IMR-90 (cell line): ENCODE data around the gene PPM1F. TPM values are rescaled to one million over a fixed set of nuclear protein-coding genes. Genes with fewer than 3 reads are reported as not detected.
"Not testable (repeated sequence)": the region's sequence is repeated elsewhere in the genome, so short reads cannot be mapped to it uniquely, and the experiment has no call there.

Experiments
- ATAC-seq: fragments of 200-7000 bp; cut with Tn5 transposase; 2 replicates; pipeline ENCODE4 v1.9.1; 2020; ENCODE audit warnings: low read depth, mild to moderate bottlenecking, moderate library complexity
- BruUV-seq: library from RNA; stranded (reverse); fragments of 400-500 nt; replicated peaks from 2 replicates; lab custom pipeline; 2021; lab: Mats Ljungman, UMichigan
- CTCF ChIA-PET: fragments of 300-600 bp; formaldehyde crosslinking; extraction: SDS; loops from one replicate; lab custom pipeline; 2021; ENCODE audit warnings: antibody characterized with exemption; lab: Yijun Ruan, JAX
- POLR2A ChIA-PET: fragments of 300-600 bp; sonication (Branson Sonifier 250); formaldehyde crosslinking; loops from one replicate; lab custom pipeline; 2022; ENCODE audit warnings: antibody characterized with exemption; ENCODE audit not compliant: unreplicated experiment; lab: Charles Lee
- DNase-seq: peaks from one replicate; pipeline ENCODE4 v3.0.0; 2013
- H2AFZ ChIP-seq: replicated peaks from 2 replicates; pipeline ENCODE3; 2013; ENCODE audit warnings: low read length, mild to moderate bottlenecking; ENCODE audit not compliant: poor library complexity
- H2AK5ac ChIP-seq: 2 replicates; pipeline ENCODE4 v1.6.1; 2013; ENCODE audit warnings: low read depth, low read length, inconsistent platforms
- H2AK9ac ChIP-seq: replicated peaks from 2 replicates; pipeline ENCODE3; 2013; ENCODE audit warnings: mild to moderate bottlenecking, low read depth, low read length, moderate library complexity; ENCODE audit not compliant: poor library complexity
- H2BK120ac ChIP-seq: 2 replicates; pipeline ENCODE4 v1.6.1; 2013; ENCODE audit warnings: low read depth, low read length, inconsistent platforms
- H2BK15ac ChIP-seq: 3 replicates; pipeline ENCODE4 v1.6.1; 2013; ENCODE audit warnings: low read depth, low read length, inconsistent platforms
- H2BK20ac ChIP-seq: 2 replicates; pipeline ENCODE4 v1.6.1; 2013; ENCODE audit warnings: low read depth, mild to moderate bottlenecking, inconsistent platforms, low read length, moderate library complexity
- H2BK5ac ChIP-seq: 2 replicates; pipeline ENCODE4 v1.6.1; 2013; ENCODE audit warnings: mild to moderate bottlenecking, low read depth, low read length, inconsistent platforms; ENCODE audit not compliant: poor library complexity, severe bottlenecking
- H3K14ac ChIP-seq: replicated peaks from 2 replicates; pipeline ENCODE4 v1.6.1; 2013; ENCODE audit warnings: low read depth, low read length, inconsistent platforms
- H3K18ac ChIP-seq: 2 replicates; pipeline ENCODE4 v1.6.1; 2013; ENCODE audit warnings: low read depth, low read length, control low read depth
- H3K23ac ChIP-seq: 2 replicates; pipeline ENCODE4 v1.6.1; 2013; ENCODE audit warnings: low read depth, low read length, inconsistent platforms
- H3K27ac ChIP-seq: 2 replicates; pipeline ENCODE4 v1.5.1; 2013; ENCODE audit warnings: mild to moderate bottlenecking, control low read depth, low read length; ENCODE audit not compliant: insufficient read depth
- H3K27me3 ChIP-seq: 2 replicates; pipeline ENCODE4 v1.6.1; 2013; ENCODE audit warnings: low read length; ENCODE audit not compliant: control insufficient read depth, insufficient read depth
- H3K36me3 ChIP-seq: 2 replicates; pipeline ENCODE4 v1.6.1; 2013; ENCODE audit warnings: low read length, mixed read lengths; ENCODE audit not compliant: control insufficient read depth, insufficient read depth
- H3K4ac ChIP-seq: 2 replicates; pipeline ENCODE4 v1.6.1; 2013; ENCODE audit warnings: low read depth, low read length, inconsistent platforms
- H3K4me1 ChIP-seq: 2 replicates; pipeline ENCODE4 v1.6.1; 2013; ENCODE audit warnings: low read length, mixed read lengths; ENCODE audit not compliant: control insufficient read depth, insufficient read depth
- H3K4me2 ChIP-seq: 2 replicates; pipeline ENCODE4 v1.6.1; 2013; ENCODE audit warnings: low read depth, mild to moderate bottlenecking, control low read depth, low read length, moderate library complexity
- H3K4me3 ChIP-seq: 2 replicates; pipeline ENCODE4 v1.5.1; 2013; ENCODE audit warnings: low read depth, mild to moderate bottlenecking, control low read depth, low read length, moderate library complexity; ENCODE audit not compliant: insufficient read depth
- H3K56ac ChIP-seq: 2 replicates; pipeline ENCODE4 v1.6.1; 2013; ENCODE audit warnings: low read length, inconsistent platforms; ENCODE audit not compliant: insufficient read depth; ENCODE audit errors: extremely low read depth
- H3K79me1 ChIP-seq, 2 experiments: 2 replicates each; pipeline ENCODE4 v1.6.1; 2013; ENCODE audit warnings: low read length in 2 of 2, inconsistent platforms in 1 of 2, low read depth in 1 of 2
- H3K9ac ChIP-seq: 2 replicates; pipeline ENCODE4 v1.6.1; 2013; ENCODE audit warnings: low read depth, low read length, control low read depth
- H3K9me1 ChIP-seq: 2 replicates; pipeline ENCODE4 v1.6.1; 2013; ENCODE audit warnings: low read length, inconsistent platforms; ENCODE audit not compliant: insufficient read depth
- H3K9me3 ChIP-seq: 2 replicates; pipeline ENCODE4 v1.6.1; 2013; ENCODE audit warnings: low read length; ENCODE audit not compliant: control insufficient read depth, insufficient read depth
- H4K20me1 ChIP-seq: 2 replicates; pipeline ENCODE4 v1.6.1; 2013; ENCODE audit warnings: low read length, inconsistent platforms; ENCODE audit not compliant: insufficient read depth
- H4K5ac ChIP-seq: 2 replicates; pipeline ENCODE4 v1.6.1; 2013; ENCODE audit warnings: mild to moderate bottlenecking, low read depth, low read length, control low read depth
- H4K8ac ChIP-seq, 2 experiments: 2 replicates each; pipeline ENCODE4 v1.6.1; 2013; ENCODE audit warnings: low read depth in 2 of 2, low read length in 2 of 2, control low read depth in 1 of 2, inconsistent platforms in 1 of 2
- H4K91ac ChIP-seq: 2 replicates; pipeline ENCODE4 v1.6.1; 2013; ENCODE audit warnings: low read depth, low read length, inconsistent platforms; ENCODE audit not compliant: insufficient read depth
- WGBS, 2 experiments: methylation state at CpG; one replicate each; pipeline versions ENCODE4 v1.1.5 to v1.1.7; 2013; ENCODE audit warnings: missing lambda C conversion rate in 2 of 2; ENCODE audit not compliant: insufficient read length in 1 of 2; ENCODE audit errors: extremely low coverage in 2 of 2; 5-methylcytosine and 5-hydroxymethylcytosine counted together
- dilution Hi-C: fragments of 300-500 bp; cut with HindIII; formaldehyde crosslinking; loops from one replicate; pipeline ENCODE4 v1.14.3; 2018; ENCODE audit warnings: low sequenced_read_pairs; ENCODE audit not compliant: unreplicated experiment
- in situ Hi-C: fragments of 300-500 bp; cut with MboI; formaldehyde crosslinking; loops from 3 replicates; pipeline ENCODE4 v1.14.3; 2019; ENCODE audit warnings: low sequenced_read_pairs, inconsistent platforms, mixed read lengths
- intact Hi-C: fragments of 100-400 bp; cut with micrococcal nuclease; formaldehyde crosslinking; loops from 2 replicates; pipeline ENCODE4 v1.10.0; 2022
- polyA plus RNA-seq, 3 experiments: library from polyadenylated mRNA; depleted of rRNA; stranded (reverse); fragments of >200 nt; gene quantifications; 2 replicates each; pipeline ENCODE4 v1.2.3, GENCODE V29; 2012; ENCODE audit warnings: low replicate concordance in 1 of 3
- total RNA-seq: library from RNA; depleted of rRNA; stranded (reverse); fragments of >200 nt; gene quantifications from 2 replicates; pipeline ENCODE4 v1.2.3, GENCODE V29; 2012

The PPM1F gene
- total and polyA plus RNA-seq, 2 of the 4 experiments (the other 2 are of a cell fraction): 20.8 to 30.3 TPM

GRCh38 chr22:21883930-21884329, 68.7 kb downstream of the PPM1F start:
- H2BK120ac ChIP-seq, H3K27ac ChIP-seq, H3K23ac ChIP-seq, H4K8ac ChIP-seq, H2BK15ac ChIP-seq, BruUV-seq, DNase-seq, H4K20me1 ChIP-seq, H2AK5ac ChIP-seq, H2AFZ ChIP-seq, H3K9me1 ChIP-seq, ATAC-seq, H2AK9ac ChIP-seq, intact Hi-C loops, dilution Hi-C loops, H3K4me1 ChIP-seq, H3K4me3 ChIP-seq, H3K79me1 ChIP-seq, H3K9me3 ChIP-seq, H3K27me3 ChIP-seq, in situ Hi-C loops, H4K5ac ChIP-seq, H3K9ac ChIP-seq, POLR2A ChIA-PET, H3K18ac ChIP-seq, H2BK5ac ChIP-seq, CTCF ChIA-PET, H3K36me3 ChIP-seq, H3K14ac ChIP-seq, H3K4me2 ChIP-seq, H4K91ac ChIP-seq, H3K56ac ChIP-seq, H3K4ac ChIP-seq, H2BK20ac ChIP-seq: not testable (repeated sequence)
- no CpG with 5 or more reads among the region's 26 CpGs for WGBS, 2 experiments

DNA sequence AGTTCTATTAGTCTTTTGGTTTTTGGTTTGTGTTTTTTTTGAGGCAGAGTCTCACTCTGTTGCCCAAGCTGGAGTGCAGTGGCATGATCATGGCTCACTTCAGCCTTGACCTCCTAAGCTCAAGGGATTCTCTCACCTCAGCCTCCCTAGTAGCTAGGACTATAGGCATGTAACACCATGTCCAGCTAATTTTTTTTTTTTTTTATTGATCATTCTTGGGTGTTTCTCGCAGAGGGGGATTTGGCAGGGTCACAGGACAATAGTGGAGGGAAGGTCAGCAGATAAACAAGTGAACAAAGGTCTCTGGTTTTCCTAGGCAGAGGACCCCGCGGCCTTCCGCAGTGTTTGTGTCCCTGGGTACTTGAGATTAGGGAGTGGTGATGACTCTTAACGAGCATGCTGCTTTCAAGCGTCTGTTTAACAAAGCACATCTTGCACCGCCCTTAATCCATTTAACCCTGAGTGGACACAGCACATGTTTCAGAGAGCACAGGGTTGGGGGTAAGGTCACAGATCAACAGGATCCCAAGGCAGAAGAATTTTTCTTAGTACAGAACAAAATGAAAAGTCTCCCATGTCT, 69.8 kb downstream of the PPM1F start:
- H3K9me1 ChIP-seq, H4K5ac ChIP-seq, intact Hi-C loops: not testable (repeated sequence)

More for the DNA sequence above, 69.8 kb downstream of the PPM1F start:
- CTCF ChIA-PET, H3K27ac ChIP-seq, H3K27me3 ChIP-seq, dilution Hi-C loops, H3K9me3 ChIP-seq, in situ Hi-C loops, H2BK120ac ChIP-seq, H4K20me1 ChIP-seq, H3K79me1 ChIP-seq, H2BK15ac ChIP-seq, H3K4me3 ChIP-seq, H3K36me3 ChIP-seq, BruUV-seq, H4K91ac ChIP-seq, H2AK5ac ChIP-seq, POLR2A ChIA-PET, H3K56ac ChIP-seq, H3K9ac ChIP-seq, H2BK20ac ChIP-seq, DNase-seq, H3K4me1 ChIP-seq, H4K8ac ChIP-seq, ATAC-seq, H3K23ac ChIP-seq, H3K4ac ChIP-seq, H2BK5ac ChIP-seq, H2AFZ ChIP-seq, H3K14ac ChIP-seq, H3K4me2 ChIP-seq, H3K18ac ChIP-seq, H2AK9ac ChIP-seq: not testable (repeated sequence)
- no CpG with 5 or more reads among the region's 7 CpGs for WGBS, 2 experiments
